HS-5 (cell line): ENCODE measurements around the gene THBD.
A peak's percentile ranks its signal among the peaks of the same experiment; 100 is the strongest.

Experiments
- DNase-seq: peaks from one replicate; pipeline ENCODE4 v3.0.0-alpha.2; 2012; ENCODE audit warnings: low read depth

Gene THBD

DNA sequence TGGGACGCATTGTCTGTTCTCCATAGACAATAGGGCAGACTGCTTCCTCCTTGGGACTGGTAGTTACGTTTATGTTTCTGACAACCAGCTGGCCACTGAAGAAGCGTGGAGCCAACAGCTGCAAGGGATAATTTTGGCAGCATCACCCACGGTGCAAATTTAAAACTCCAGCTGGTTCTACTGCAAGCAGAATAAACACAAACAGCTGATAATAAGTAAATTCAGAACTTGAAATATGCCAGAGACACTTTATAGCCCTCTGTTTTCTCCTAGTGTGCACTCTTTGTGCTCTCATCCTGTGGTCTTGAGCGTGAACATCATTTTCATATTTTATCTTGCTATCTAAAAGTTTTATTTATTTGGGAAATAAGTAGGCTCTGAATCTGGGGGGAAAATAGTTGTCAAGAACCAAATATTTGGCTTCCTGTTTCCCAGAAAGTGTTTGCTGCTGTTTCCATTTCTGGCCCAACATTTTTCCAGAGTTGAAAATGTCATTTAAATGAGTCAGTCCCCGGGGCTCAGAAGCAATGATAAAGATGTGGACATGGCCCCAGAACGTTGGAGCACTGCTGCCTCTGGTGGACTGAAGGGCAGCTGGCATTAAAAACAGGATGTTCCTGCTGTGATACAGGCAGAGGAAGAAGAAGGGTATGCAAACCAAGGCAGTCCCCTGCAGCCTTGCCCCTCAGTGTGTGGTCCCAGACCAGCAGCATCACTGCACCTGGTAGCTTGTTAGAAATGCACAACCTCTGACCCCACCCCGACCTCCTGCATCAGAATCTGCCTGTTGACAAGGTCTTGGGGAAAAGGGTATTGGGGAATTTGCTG lies 12.5 kb upstream of the THBD start:
- peak; percentile 50 for DNase-seq

DNA sequence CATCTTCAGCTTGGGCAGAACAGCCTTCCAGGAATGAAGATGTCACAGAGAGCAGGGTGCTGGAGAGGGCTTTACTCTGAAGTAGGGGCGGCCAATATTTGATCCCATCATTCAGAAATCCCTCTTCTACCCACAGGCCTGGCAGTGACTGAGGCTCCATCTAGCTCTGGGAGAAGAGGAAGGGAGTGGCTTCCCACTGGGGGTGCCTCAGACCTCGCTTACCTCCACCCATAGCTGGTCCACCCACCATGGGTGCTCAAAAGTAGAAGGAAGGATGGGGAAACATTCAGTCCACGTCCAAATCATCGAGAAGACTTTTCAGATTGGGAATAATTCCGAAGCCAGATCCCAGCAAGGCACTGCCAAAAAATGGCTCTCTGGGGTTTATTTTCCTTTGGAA lies 11.8 kb upstream of the THBD start:
- DNase-seq: no peak

DNA sequence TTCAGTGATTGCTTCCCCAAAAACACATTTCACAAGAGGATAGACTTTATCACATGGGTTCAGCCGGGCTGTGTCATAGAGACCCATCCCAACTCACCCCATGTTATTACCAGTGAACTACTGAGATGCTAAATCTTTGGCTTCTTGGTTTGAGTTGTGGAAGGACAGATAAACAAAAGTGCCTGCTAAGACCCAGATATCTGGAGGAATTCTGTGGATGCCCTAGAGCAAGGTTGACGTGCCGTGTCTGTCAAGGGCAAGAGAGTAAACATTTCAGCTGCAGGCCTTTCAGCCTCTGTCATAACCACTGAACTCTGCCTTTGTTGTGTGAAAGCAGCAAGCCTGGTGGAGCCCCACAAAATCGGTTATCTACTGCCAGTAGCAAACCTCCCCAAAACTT lies 11.2 kb upstream of the THBD start:
- DNase-seq: no peak

DNA sequence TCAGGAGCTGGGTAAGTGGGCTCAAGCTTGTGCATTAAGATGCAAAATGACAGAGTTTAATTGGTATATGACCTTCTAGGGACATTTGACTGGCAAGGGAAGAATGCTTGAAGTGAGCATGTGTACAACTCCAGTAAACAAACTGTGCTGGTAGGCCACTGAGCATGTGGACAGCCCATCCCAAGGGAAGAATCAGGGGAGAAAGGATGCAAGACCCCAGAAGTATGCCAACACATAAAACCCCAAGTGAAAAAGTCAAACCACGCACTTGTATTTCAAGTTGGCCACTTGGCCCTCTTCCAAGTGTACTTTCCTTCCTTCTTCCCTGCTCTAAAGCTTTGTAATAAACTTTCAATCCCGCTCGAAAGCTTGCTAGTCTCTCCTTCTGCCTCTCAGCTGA lies 10.4 kb upstream of the THBD start:
- no peak for DNase-seq

DNA sequence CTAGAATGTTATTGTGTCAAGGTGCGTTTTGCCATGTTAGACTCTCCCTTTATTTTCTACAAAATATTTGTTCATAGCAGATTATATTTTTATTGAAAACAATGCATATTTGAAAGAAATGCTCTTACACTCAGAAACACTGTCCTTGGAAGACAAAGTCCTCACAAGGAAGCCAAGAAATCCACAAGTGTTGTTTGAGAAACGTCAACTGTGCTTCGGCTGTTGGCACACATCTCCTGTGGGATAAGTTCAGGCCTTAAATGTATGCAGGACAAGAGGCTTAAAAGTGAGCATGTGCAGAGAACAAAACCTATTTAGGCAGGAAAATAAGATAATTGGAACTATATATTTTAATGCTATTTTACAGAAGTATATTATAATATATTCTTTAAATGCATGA lies 9.5 kb upstream of the THBD start:
- no peak for DNase-seq

DNA sequence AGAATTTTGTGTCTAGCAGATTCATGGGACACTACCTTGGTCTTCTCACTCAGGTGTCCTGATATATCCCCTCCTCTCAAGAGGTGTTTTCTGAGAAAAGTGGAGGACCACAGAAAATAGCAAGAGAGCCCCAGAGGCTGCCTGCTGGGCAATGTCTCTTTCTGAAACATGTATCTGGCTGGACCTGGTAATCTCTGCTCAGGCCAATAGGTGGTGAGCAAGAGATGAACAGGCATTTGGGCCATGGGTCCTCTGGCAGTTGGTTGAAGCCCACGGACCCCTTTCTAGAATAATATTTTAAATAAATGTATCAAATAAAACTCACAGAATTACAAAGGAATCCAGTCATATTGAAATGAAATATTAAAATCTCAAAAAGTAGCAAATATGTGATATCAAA lies 8.8 kb upstream of the THBD start:
- no peak for DNase-seq

DNA sequence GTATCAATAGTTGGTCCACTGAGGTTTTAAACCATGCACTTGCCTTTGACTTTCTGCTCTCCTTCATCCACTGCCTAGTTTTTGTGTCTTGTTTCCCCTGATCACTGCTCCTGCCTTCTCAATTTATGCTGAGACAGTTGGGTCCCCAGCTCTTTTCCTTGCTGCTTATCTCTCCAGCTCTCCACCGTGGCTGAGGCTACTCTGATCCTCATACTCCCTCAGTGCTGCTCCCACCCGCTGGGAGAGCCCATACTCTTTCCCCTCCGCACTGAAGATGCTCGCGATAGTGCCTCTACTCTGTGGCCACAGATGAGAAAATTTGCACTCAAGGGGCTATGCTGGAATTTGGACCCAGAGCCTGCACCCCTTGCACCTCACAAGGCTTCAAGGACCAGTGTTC lies 3.4 kb upstream of the THBD start:
- DNase-seq: no peak

DNA sequence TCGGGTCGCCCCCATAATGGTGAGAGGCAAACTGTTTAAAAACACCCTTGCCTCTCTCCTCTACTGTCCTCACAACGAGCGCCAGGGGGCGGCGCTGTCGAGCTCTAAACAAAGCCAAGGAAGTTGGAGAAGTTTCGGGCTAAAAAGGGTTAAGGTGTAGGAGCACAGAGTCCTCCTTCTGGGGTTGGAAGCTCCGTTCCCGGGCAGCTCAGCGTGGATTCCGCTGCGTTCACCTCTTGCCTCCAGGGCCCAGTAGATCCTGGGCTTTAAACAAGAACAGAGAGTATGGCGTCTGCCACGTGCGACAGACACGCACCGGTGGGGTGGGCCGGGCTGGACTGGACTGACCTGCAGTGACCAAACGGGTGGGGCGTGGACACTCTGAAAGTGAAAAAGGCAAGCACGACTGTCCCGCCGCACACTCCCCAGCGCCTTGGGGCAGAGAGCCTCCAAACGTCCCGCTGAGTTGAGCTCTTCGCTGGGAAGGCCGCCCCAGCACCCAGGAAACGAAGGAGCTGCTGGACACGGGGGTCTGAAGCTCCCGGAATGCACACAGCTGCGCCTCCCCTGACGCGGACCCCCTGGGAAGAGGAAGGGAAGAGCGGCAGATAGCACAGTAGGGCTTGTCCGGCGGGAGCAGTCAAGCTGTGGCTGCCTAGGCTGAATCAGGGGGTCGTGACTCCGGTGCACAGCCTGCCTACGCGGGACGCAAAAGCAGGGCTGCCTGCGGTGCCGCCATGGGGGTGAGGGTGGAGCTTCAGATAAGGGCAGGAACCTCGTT lies 1.6 kb upstream of the THBD start:
- DNase-seq: no peak

DNA sequence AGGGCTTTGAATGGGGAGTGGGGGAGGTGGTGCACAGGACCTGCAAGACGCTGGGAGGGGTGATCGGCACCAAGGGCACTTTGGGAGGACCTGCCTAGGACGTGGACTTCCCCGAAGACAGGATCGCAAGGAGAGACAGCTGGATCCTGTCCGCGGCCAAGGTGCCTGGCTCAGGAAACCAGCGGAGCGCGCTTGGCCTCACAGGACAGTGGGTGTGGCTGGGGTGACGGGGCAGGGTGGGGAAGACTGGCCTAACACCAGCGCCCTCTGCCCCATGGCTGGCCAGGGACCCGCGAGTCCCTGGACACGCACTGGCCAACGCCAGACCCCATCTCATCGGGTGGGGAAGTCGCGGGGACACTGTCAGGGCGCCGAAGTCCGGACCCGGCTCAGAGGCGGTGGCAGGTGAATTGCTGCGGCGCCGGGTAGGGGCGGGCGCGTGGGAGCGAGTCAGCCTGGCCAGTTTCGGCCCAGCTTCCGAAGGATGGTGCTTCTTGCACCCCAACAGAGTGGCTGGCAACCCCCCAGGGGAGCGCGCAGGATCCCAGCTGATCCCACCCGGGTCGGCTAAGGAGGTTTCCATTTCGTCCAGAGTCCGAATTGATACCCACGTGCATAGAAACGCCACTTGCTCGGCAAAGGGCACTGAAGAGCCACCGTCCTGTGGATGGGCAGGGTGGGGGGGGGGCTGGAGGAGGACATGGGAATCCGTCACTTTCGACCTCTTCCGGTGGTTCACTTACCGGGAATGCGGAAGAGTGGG lies 785 bp upstream of the THBD start:
- DNase-seq: no peak

DNA sequence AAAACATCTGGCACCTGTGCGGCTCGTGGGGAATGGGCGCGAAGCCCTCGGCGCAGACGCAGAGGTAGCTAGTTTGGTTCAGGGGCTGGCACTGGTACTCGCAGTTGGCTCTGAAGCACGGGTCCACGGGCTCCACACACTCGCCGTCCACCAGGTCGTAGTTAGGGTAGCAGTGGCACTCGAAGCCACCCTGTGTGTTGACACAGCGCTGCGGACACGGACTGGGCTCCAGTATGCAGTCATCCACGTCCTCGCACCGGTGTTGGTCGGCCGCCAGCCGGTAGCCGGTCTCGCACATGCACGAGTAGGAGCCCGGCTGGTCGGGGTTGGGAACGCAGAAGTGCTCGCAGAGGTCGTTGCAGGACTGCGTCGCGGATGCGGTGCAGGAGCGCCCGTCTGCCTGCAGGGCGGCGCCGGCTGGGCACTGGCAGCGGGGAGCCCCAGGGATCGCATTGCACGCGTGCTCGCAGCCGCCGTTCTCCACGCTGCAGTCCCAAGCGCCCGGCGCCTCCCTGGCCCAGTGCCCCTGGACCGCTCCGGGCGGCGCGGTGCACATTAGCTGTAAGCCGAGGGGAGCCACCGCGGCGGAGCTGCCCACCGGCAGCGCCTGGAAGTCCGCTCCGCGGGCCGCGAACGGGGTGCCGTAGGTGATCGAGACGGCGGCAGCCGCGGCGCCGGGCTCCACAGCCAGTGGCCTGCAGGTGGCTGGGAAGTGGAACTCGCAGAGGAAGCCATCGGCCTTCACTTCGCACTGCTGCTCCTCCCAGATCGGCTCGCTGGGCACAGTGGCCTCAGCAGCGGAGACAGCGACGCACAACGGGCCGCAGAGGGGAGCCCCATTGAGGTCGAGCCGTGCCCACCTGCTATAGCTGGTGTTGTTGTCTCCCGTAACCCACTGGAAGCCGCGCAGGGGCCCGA lies 930 bp downstream of the THBD start:
- DNase-seq: peak; percentile 4

DNA sequence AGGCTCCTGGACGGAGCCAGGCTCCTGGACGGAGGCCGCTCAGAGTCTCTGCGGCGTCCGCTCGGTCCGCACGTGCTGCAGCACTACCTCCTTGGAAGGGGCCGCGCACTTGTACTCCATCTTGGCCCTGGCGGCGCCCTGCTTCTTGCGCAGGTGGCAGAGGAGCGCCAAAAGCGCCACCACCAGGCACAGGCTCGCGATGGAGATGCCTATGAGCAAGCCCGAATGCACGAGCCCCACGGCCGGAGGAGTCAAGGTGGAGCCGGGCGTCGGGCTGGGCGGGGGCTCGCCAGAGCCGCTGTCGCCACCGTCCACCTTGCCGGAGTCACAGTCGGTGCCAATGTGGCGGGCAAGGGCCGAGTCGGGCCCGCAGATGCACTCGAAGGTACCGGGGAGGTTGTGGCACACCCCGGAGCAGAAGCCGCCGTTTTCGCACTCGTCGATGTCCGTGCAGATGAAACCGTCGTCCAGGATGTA lies 1.7 kb downstream of the THBD start:
- no peak for DNase-seq

DNA sequence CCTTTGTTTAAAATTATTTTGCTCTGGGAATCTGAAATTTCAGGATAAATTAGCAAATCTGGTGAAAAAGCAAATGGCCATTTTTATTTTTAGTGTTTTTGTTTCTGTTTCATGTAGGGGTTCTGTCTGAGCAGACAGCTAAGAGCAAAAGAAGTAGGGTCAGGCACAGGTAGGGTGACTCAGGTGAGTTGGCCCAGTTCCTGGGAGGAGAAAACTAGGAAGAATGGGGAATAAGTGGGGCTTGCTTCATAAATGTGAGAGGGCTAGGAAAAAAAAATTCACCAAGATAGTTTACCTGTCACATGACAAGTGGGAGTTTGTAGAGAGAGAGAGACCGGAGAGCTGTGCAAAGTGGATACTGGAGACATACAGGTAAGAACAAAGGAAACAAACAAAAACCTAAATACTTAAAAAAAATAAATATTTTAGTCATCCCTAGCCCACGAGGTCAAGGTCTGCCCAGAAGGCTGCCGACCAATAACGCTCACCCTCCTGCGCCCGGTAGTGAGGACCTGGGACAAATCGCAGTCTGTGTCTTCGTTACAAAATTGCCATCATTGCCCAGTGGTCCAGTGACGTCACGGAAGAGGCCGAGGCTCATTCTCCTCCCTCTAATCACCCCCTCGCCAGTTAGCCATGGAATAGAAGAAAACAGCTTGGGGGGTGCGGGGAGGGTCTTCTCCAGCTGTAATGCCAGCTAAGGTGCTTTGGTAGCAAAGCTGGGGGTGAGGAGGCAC lies 2.3 kb downstream of the THBD start:
- no peak for DNase-seq

DNA sequence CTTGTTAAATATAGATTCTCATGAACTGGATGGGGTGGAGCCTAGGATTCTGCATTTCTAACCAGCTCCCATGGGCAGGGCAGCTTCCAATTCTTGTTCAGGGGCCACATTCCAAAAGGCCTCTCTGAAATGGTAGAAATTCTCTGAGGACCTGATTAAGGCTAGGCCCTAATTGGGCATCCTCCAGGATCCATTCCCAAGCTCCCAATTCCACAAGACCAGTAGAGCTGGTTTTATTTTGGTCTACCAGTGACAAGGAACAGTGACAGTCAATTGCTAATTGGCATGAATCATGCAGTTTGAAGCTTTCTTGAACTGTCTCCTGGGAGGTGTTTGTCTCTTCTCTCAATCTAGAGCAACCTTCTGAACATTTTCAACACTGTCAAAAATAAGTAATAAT lies 3.0 kb downstream of the THBD start:
- no peak for DNase-seq

DNA sequence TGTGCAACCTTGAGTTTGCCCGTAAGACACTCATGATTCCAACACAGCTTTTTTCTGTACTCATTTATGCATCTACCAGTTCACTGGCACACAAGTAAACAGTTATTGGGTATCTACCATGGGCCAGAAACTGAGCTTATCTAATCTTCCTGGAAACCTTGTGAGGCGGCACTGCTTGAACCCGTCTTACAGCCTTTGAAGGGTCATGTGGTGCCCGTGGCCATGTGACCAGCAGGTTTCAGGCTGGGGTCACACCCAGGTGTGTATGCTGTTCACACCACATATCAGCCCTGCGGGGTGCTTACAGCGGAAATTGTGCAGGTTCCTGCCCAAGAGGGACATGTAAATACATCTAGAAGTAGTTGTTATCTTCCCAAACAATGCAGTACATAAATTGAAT lies 6.1 kb downstream of the THBD start:
- no peak for DNase-seq

DNA sequence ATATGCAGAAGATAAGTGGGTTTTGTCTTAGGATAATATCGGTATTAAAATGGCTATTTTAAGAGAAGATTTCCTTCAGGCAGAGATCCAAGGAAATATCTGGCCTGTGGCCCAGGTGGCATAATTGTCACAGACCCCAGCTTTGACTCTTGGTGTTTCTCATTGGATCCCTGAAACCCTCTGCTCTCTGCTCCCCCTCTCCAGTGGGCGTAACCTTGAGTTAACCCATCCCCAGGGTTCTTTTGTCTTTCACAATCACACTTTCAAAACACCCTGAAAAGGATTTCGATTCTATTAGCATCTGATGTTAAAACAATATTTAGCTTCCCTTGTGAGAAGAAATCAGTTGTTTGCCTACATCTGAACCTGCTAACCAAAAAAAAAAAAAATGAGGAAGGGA lies 7.2 kb downstream of the THBD start:
- DNase-seq: no peak

DNA sequence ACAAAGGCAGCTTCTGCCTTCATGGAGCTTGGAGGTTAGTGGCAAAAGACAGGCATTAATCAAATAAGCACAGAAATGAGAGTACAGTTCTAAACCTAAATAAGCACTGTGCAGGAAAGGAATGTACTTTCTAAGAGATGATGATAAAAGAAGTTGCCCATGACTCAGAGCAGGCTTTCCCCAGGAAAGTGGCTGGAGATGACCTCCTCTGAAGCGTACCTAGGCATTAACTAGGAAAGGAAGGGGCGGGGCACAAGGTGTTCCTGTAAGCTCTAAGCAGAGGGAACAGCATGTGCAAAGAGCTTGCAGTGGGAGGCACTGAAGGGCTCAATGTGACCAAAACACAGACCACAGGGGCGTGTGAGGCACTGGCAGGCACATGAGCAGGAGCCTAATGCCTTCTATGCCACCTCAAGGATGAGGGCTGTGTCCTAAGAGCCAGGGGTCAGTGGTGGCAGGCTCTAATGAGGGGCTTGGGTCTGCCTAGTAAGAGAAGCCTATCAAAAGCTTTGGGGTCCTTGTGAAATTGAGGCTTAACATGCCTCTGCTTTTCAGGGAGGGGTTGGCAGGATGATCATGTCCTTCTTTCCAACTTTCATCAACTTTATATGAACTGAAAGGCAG lies 9.5 kb downstream of the THBD start:
- no peak for DNase-seq

DNA sequence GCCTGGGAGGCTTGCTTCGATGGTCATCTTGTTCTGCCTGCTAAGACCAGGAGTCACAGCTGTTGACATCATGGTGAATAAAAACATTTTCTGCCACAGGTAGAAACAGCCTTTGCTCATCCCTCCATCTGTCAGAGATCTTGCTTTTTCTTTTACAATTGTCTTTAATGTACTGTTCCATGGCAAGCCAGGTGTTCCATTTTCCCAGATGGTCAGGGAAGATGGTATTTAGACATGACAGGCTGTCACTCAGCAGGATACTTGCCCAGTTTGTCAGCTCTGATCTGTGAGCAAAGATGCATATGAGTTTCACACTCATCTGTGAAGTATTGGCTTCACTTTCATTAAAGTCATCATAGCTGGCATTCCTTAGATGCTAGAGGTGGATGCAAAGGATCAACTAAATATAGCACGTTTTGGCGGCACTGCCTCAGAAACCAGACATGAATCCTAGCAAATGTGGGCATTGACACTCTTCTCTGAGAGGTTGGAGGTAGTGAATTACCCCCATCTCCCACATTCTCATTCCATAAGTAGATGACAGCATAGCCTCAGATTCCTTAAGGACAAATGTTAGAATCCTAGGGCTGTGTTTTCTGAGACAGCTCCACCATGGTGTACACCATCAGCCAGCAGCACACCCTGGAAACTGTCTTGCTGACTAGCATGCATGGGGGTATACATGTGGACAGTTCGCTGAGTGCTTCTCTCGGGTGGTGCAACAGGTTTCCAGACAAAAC lies 10.2 kb downstream of the THBD start:
- DNase-seq: no peak

DNA sequence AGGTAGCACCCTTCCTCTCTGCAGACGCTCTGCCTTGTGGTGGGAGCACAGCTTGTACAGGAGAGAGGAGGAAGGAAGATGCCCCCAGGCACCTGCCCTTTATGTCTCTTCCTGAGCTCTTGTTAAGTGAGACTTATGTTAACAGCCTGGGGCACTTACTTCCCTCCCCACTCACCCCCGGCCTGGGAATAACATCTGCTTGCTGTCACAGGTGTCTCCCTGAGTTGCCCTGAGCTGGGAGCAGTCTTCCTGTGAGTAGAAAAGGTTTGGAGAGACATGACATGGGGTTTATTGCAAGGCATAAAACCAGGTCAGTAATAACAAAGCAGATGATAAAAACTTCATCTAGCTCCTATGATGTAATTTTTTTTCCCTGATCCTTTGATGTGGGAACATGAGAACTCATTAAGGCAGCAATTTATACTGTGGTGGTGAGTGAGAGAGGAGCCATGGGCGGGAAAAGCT lies 12.4 kb downstream of the THBD start:
- DNase-seq: no peak

DNA sequence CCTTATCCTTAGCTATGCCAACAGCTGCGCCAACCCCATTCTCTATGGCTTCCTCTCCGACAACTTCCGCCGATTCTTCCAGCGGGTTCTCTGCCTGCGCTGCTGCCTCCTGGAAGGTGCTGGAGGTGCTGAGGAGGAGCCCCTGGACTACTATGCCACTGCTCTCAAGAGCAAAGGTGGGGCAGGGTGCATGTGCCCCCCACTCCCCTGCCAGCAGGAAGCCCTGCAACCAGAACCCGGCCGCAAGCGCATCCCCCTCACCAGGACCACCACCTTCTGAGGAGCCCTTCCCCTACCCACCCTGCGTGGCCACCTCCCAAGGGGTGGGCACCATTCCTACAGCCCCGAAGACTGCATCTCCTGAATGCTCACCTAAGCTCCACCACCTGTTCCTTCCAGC lies 13.1 kb downstream of the THBD start:
- DNase-seq: no peak

DNA sequence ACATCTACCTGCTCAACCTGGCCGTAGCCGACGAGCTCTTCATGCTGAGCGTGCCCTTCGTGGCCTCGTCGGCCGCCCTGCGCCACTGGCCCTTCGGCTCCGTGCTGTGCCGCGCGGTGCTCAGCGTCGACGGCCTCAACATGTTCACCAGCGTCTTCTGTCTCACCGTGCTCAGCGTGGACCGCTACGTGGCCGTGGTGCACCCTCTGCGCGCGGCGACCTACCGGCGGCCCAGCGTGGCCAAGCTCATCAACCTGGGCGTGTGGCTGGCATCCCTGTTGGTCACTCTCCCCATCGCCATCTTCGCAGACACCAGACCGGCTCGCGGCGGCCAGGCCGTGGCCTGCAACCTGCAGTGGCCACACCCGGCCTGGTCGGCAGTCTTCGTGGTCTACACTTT lies 13.7 kb downstream of the THBD start:
- no peak for DNase-seq
